IPS-18c (cell line): ENCODE measurements around the gene COG2.
"Not testable (repeated sequence)": the region's sequence is repeated elsewhere in the genome, so short reads cannot be mapped to it uniquely, and the experiment has no call there.

ENCODE experiments used
- H3K4me3 ChIP-seq: 2 replicates; pipeline ENCODE4 v1.7.0; 2013; ENCODE audit warnings: low read depth, mild to moderate bottlenecking, low read length, moderate library complexity; ENCODE audit not compliant: insufficient read depth
- H3K9me3 ChIP-seq: one replicate; pipeline ENCODE4 v1.6.1; 2013; ENCODE audit warnings: mild to moderate bottlenecking, low read length, moderate library complexity; ENCODE audit not compliant: control insufficient read depth, insufficient read depth

The COG2 gene

GRCh38 chr1:230684998-230685397 lies 42.7 kb downstream of the COG2 start:
- Histone ChIP-seq H3K9me3 (no peaks in the 10 kb centered on the region), H3K4me3 (no peak overlapping the region)

- Histone ChIP-seq H3K9me3 (no peaks in the 10 kb centered on the region), H3K4me3 (no peak overlapping the region)
Observed at GRCh38 chr1:230686747-230687146, 44.5 kb downstream of the COG2 start.

GRCh38 chr1:230690101-230690500 lies 47.8 kb downstream of the COG2 start:
- Histone ChIP-seq H3K4me3 (no peak overlapping the region), H3K9me3 (no peaks in the 10 kb centered on the region)

GRCh38 chr1:230691615-230692014 lies 49.3 kb downstream of the COG2 start:
- no peaks in the 10 kb centered on the region for H3K9me3 ChIP-seq
- no peak overlapping the region for H3K4me3 ChIP-seq

- H3K4me3 ChIP-seq = no peak overlapping the region
- no peaks in the 10 kb centered on the region for H3K9me3 ChIP-seq
Observed at GRCh38 chr1:230693221-230693620, 50.9 kb downstream of the COG2 start.

GRCh38 chr1:230693777-230694176 lies 51.5 kb downstream of the COG2 start:
- H3K9me3 ChIP-seq = no peaks in the 10 kb centered on the region

GRCh38 chr1:230694464-230694863 lies 52.2 kb downstream of the COG2 start:
- no peak overlapping the region for H3K4me3 ChIP-seq
- no peaks in the 10 kb centered on the region for H3K9me3 ChIP-seq

More at GRCh38 chr1:230693777-230694176, 51.5 kb downstream of the COG2 start:
- no peak overlapping the region for H3K4me3 ChIP-seq

- Histone ChIP-seq H3K9me3 (no peaks in the 10 kb centered on the region), H3K4me3 (no peak overlapping the region)
Observed at GRCh38 chr1:230694991-230695390, 52.7 kb downstream of the COG2 start.

- H3K9me3 ChIP-seq = no peaks in the 10 kb centered on the region
- no peak overlapping the region for H3K4me3 ChIP-seq
Observed at GRCh38 chr1:230696218-230696617, 53.9 kb downstream of the COG2 start.

- H3K9me3 ChIP-seq = no peaks in the 10 kb centered on the region
- no peak overlapping the region for H3K4me3 ChIP-seq
Observed at GRCh38 chr1:230696722-230697437, 54.6 kb downstream of the COG2 start.

GRCh38 chr1:230698130-230698529 lies 55.8 kb downstream of the COG2 start:
- no peak overlapping the region for H3K4me3 ChIP-seq
- no peaks in the 10 kb centered on the region for H3K9me3 ChIP-seq

GRCh38 chr1:230698964-230699363 lies 56.7 kb downstream of the COG2 start:
- not testable (repeated sequence) for H3K4me3 ChIP-seq, H3K9me3 ChIP-seq

- H3K4me3 ChIP-seq = no peak overlapping the region
Observed at GRCh38 chr1:230699716-230700115, 57.4 kb downstream of the COG2 start.

GRCh38 chr1:230700132-230700531 lies 57.9 kb downstream of the COG2 start:
- no peak overlapping the region for H3K4me3 ChIP-seq
- H3K9me3 ChIP-seq = no peaks in the 10 kb centered on the region

More at GRCh38 chr1:230699716-230700115, 57.4 kb downstream of the COG2 start:
- no peaks in the 10 kb centered on the region for H3K9me3 ChIP-seq

GRCh38 chr1:230701434-230701833 lies 59.2 kb downstream of the COG2 start:
- no peak overlapping the region for H3K4me3 ChIP-seq
- H3K9me3 ChIP-seq = no peaks in the 10 kb centered on the region

- H3K4me3 ChIP-seq = no peak overlapping the region
- H3K9me3 ChIP-seq = no peaks in the 10 kb centered on the region
Observed at GRCh38 chr1:230701895-230702768, 59.9 kb downstream of the COG2 start.

GRCh38 chr1:230702934-230703678 lies 60.8 kb downstream of the COG2 start:
- no peak overlapping the region for H3K4me3 ChIP-seq
- H3K9me3 ChIP-seq = no peaks in the 10 kb centered on the region
